ENCODE results near the gene HAAO.

- TF ChIP-seq CTCF (IDR thresholded peaks at IDR 0.05), result no peak
- no peak for TF ChIP-seq POLR2A (IDR thresholded peaks at IDR 0.05)
- no peak for TF ChIP-seq POLR2AphosphoS5 (IDR thresholded peaks at IDR 0.05)
Measured at GRCh38 chr2:42813763-42814162, 21.4 kb upstream of the HAAO start.
